GM18520 (cell line): ENCODE data around the gene GPR139.

Source experiments
- ATAC-seq: cut with Tn5 transposase; IDR thresholded peaks from one replicate; pipeline ENCODE4 v1.9.1; 2021; ENCODE audit not compliant: unreplicated experiment

Gene GPR139

DNA sequence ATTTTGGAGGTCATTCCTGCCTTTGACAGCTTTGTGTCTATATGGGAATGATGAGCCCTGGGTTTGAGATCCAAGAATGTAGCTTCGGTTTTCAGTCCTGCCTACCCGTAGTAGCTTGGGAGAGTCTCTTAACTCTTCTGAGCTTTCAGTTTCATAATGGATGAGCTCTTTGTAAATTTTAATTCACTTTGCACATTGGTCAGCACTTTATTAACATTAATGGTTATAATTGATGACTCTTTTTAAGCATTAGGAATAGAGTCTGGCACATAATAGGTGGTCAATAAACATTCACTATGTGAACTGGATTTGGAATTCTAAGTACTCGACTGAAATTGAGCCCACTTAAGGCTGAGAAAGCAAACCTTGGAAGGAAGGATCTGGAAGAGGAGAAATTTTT, 17.3 kb downstream of the GPR139 start:
- no peak for ATAC-seq

- no peak for ATAC-seq
Observed at GRCh38 chr16:20053336-20053735, 20.4 kb downstream of the GPR139 start.

DNA sequence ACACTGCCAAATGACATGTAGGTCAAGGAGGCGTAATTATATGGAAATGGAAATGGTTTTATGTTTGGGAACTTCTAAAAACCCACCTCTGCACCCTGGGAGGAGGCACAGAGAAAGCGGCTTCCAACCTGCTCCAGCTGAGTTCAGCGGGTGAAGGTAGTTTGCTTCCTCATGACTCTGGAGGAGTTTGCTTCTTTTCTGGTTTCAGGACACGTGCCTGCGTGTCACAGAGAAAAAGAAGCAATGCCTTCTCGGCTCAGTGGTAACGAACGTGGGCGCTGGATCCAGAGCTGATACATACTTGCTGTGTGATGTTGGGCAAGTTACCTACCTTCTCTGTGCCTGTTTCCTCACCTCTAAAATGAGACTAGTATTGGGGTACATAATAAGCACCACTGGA, 22.1 kb downstream of the GPR139 start:
- ATAC-seq: no peak

DNA sequence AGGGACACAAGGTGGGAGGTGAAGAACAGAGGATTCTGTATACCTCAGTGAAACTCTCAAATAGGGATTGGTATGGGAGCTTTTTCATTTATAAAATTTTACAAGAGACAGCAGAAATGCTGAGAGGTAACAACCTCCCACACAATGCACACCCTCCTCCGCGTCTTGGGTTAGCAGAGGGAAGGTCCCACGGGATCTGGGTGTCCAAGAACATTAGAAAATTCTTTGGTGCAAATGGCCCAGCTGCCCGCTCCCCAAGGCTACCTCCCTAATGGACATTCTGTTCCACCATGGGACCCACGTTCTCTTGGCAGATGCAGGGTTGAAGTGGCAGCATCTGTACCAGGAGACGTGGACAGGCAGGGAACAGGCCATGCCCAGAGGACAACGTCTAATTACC, 22.5 kb downstream of the GPR139 start:
- ATAC-seq: no peak

DNA sequence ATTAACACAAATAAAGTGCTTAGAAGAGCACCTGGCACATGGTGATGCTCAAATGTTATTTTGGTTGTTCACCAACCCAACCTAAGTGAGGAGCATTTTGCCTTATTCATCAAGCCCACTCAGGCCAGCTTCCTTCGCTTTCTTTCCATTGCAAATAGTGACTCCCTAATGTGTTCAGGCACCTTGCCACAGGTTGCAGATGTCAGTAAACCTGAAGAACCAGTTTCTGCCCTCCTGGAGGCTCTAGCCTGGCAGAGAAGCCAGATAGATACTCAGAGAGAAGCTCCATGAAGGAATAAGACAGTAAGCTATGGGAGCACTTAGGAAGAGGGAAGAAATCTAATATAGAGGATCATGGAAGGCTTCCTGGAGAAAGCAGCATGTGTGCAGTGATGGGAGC, 23.9 kb downstream of the GPR139 start:
- no peak for ATAC-seq

GRCh38 chr16:20045886-20046285, 27.8 kb downstream of the GPR139 start:
- no peak for ATAC-seq

DNA sequence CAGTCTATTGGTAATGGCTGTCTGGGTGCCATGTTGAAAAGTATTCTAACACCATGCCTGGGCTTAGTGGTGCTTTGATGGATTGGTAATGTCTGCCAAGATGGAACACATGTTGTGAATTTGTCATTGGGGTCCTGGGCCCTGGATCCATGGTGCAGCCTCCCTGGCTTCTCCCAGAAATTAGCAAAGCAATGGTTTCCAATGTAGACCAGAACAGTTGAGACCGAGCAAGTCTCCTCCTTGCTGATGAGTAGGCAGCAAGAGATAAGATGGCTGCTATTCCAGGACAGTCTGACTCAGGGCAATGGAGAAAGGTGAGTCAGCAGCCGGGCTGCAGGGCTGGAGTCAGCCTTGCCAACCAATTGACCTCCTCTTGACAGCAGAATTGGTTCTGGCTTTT, 30.8 kb downstream of the GPR139 start:
- ATAC-seq: no peak

- no peak for ATAC-seq
Observed at GRCh38 chr16:20041924-20042596, 31.6 kb downstream of the GPR139 start.

DNA sequence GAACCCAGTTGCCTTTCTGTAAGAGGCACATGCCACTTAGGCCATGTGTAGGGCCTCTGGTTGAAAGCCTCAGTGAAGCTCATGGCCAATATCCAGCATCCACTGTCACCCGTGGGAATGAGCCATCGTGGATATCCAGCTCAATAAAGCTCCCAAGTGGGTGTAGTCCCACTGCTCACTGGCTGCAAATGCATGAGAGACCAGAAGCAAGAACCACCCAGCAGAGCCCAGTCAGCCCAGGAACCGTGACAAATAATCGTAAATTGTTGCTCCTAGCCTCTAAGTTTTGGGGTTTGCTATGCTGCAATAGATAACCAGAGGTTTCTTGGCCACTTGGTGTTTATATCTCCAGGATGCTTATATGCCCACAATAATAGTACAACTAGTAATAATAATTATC, 33.7 kb downstream of the GPR139 start:
- no peak for ATAC-seq

DNA sequence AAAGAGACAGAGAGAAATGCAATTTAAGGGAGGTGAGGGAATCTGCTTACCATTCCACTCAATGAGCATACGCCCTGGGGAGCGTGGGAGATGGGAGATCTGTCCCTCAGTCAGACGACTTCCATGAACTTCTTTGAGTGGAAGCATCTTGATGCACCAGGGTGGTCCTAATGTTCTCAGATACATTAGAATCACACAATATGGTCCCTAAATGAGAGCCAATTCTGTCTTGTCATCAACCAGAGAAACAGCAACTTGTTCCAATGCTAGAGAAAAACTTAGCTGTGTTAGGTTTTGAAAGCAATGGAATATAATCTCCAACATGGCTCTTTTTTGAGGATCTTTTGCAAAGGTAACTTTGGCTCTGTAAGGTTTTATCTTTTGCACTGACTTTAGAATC, 44.1 kb downstream of the GPR139 start:
- ATAC-seq: no peak

- ATAC-seq: no peak
Observed at GRCh38 chr16:20026361-20027072, 47.2 kb downstream of the GPR139 start.

- ATAC-seq: no peak
Observed at GRCh38 chr16:20023190-20023589, 50.5 kb downstream of the GPR139 start.

DNA sequence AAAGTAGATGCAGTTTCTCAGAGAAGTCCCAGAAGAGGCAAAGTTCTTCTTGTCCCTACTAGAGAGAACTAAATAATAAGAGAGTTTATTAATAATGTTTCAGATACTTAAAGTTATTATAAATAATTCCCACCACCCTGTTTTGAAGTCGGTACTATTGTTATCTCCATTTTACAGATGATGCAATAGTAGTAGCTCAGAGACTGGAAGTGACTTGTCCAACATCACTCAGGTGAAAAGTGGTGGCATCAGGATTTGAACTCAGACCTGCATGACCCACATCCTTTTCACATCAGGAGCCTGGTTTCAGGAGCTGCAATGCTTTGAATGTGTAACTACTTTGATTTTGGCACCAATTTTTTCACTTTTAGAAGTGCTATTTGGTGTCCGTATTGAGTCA, 52.7 kb downstream of the GPR139 start:
- no peak for ATAC-seq

- ATAC-seq: no peak
Observed at GRCh38 chr16:20020083-20020482, 53.6 kb downstream of the GPR139 start.

- no peak for ATAC-seq
Observed at GRCh38 chr16:20016234-20016633, 57.5 kb downstream of the GPR139 start.

GRCh38 chr16:20004931-20005330, 68.8 kb downstream of the GPR139 start:
- ATAC-seq: no peak

DNA sequence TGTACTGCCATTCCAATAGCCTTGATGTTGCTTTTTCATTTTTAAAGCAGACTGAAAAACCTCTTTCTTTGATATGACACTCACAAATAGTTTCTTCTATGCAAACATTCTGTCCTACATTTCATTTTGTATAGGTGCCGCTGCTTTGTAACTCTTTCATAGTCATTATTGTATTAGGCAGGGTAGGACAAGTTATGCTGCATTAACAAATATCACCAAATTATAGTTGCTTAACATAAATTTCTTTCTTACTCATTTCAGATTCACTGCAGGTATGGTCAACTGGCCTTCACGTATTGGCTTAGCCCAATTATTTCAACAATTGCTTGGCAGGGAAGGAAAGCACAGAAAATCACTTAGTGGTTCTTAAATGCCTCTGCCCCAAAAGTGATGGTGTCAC, 70.8 kb downstream of the GPR139 start:
- no peak for ATAC-seq

DNA sequence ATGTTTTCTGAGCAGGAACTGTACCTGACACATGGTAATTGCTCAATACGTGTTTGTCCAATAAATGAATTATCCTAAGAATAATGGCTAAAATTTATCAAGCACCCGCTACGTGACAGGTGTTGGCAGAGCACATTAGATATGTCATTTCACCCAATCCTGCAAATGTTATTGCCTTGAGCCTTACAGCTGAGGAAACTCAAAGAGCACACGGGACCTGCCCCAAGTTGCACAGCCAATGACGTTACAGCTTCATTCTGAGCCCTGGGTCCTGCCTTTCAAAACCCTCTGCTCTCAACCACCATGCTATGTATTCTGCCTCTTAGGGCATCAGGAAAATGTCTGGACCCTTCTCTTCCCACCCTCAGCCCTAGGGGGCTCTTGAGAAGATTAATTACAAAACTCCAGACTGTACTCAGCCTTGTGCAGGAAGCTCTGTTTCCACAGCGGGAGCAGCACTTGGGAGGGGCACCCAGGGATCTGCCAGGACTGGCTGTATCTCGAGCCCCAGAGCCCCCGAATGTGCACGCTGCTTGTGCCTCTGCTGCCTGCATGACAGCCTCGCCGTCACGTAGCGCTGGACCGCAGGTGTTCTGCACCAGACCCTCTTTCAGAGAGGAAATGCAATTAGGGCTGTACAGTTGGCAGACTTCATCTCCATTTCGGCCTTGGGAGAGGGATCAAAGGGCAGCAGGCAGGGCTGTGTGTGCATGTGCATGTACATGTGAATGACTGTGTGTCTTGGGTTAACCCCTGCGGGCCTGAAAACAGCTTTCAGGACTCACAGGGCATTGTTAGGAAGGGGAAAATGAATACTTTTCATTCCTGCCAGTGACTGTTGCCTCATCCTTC, 71.6 kb downstream of the GPR139 start:
- ATAC-seq: no peak

DNA sequence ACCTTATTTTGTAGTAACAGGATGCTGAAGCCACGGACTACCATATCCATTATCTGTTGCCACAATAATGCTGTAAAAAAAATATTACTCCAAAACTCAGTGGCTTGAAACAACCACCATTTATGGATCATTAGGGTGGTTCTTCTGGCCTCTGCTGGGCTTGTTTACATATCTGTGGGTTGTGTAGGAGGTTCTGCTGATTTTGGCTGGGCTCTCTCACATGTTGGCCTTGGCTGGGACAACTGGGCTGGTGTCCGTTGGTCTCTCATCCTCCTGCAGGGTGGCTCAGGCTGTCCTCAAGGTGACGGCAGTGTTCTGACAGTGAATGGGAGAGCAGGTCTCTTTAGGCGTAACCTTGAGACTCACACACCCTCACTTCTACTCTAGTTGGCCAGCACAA, 76.0 kb downstream of the GPR139 start:
- no peak for ATAC-seq

DNA sequence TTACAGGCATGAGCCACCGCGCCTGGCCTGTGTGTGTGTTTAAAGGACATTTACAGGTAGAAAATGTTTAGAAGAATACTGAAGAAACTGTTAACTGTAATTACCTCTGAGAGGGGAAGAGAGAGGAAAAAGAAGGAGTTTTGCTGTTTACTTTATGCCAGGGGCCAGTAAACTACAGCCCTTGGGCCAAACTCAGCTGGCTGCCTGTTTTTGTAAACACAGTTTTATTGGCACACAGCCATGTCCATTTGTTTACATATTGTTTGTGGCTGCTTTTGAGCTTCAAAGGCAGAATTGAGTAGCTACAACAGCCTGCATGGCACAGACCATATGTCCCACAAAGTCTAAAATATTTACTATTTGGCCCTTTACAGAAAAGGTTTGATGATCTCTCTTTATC, 76.4 kb downstream of the GPR139 start:
- no peak for ATAC-seq

DNA sequence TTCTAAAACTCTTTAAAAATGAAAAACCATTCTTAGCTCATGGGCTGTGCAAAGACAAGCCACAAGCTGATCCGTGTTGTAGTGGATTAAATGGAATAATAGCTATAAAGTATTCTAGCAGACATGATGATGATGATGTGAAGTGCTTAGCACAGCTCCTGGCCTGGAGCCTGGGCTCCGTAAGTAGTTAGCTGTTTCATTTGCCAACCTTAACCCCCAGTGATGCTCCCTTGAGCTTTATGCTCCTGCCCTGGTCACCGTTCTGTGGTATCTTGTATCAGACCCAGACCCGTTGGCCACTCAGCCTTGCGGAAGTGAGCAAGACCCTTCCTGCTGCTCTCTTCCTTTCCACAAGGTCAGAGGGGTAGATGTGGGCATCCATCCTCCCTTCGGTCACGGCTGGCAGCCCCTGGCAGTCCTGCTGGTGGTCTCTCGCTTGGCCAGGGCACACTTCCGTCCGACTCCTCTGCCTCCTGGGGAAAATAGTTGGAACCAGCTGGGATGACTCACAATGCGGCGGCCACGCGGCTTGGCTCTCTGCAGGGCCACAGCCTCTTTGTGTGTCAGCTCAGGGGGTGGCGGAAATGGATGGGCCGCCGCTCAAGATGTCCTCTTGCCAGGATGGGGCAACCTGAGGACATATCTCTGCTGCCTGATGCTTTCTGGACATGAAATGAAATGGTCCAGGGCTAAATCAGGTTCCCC, 79.1 kb downstream of the GPR139 start:
- ATAC-seq: no peak
